Measurements from ENCODE around the gene OR7G1. TPM values are rescaled to one million over a fixed set of nuclear protein-coding genes. Genes with fewer than 3 reads are reported as not detected.

OR7G1 gene, protein sequence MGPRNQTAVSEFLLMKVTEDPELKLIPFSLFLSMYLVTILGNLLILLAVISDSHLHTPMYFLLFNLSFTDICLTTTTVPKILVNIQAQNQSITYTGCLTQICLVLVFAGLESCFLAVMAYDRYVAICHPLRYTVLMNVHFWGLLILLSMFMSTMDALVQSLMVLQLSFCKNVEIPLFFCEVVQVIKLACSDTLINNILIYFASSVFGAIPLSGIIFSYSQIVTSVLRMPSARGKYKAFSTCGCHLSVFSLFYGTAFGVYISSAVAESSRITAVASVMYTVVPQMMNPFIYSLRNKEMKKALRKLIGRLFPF
- total RNA-seq = not detected in 2 replicates

DNA sequence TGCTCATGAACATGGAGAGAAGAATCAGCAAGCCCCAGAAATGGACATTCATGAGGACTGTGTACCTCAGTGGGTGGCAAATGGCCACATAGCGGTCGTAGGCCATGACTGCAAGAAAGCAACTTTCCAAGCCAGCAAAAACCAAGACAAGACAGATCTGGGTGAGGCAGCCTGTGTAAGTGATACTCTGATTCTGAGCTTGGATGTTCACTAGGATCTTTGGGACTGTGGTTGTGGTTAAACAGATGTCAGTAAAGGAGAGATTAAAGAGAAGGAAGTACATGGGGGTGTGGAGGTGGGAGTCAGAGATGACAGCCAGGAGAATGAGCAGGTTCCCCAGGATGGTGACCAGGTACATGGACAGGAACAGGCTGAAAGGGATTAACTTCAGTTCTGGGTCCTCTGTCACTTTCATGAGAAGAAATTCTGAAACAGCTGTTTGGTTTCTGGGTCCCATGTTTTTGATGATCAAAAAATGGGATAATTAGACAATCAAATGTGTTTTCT is at the start of gene OR7G1:
Gene OR7G1, minus strand, starts transcription at position 457 of the 507 bp plus-strand sequence. Its CDS starts 0 bp downstream, at position 457.

DNA sequence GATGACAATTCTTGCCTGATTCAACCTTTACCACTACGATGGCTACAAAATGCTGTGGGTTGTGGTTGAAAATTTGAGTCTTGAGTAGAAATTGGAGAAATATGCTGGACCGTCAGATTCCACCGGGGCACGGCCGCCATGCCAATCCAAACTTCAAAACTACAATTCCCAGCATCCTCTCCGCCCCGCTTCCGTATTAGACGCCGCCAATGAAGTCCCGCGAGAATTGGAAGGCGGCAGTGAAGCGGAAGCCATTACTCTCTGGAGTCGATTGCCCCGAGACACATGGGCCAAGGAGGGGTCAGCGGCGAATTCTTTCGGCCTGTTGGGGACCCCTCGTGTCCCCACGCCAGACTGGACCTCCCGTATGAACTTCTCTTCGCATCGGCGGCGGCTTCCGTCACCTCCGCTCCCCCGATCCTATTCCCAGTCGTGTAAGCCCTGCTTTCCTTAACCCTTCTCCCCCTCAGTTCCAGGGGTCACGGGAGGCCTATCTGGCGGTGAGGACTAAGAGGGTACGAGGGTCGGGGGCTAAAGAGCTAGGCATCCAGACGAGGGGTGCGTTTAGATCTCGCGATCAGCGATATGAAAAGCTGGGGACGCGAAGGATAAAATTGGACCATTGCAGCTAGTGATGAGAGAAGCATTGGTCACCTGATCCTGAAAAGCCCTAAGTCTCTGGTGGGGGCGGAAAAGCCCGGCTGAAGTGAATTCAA is 24.8 kb upstream of the OR7G1 start, which contains the start of gene ZNF317:
Gene ZNF317, plus strand, starts transcription at position 239 of the 716 bp plus-strand sequence. CDS start 15,620 bp downstream, outside the sequence.

DNA sequence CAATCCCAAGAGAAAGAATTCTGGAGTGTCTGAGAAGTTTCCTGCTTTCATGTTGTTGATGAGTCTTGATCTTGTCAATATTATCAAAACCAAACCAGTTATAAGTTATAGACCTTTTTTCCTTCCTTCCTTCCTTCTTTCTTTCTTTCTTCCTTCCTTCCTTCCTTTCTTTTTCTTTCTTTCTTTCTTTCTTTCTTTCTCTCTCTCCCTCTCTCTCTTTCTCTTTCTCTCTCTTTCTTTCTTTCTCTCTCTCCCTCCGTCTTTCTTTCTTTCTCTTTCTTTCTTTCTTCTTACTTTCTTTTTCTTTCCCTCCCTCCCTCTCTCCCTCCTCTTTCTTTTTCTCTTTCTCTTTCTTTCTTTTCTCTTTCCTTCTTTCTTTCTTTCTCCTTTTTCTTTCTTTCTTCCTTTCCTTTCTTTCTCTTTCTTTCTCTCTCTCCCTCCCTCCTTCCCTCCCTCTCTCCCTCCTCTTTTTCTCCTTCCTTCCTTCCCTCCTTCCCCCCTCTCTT is 11.4 kb upstream of the OR7G1 start, which contains the start of gene OR7G3:
Gene OR7G3, minus strand, starts transcription at position 51 of the 506 bp plus-strand sequence. Its CDS starts 0 bp downstream, at position 51.

DNA sequence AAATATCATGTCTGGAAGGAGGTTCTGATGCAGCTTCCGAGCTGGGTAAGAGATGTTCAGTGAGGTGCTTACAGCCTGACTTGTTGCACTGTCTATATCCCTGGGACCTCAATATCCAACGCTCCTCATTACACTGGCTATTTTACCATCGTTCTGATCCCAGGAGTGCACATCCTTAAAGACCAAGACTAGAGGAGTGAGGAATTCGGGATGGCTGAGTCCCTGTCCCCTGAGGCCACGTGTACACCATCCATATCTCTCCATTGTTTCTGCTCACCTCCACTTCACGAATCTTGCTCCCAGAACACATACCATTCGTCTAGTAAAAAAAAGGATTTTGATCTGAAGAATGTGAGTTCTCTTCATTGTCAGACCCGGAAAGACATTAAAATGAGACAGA is 8.2 kb downstream of the OR7G1 start, which contains the start of gene OR7G2:
Gene OR7G2, minus strand, starts transcription at position 101 of the 400 bp plus-strand sequence. CDS start 4,232 bp downstream, outside the sequence.

DNA sequence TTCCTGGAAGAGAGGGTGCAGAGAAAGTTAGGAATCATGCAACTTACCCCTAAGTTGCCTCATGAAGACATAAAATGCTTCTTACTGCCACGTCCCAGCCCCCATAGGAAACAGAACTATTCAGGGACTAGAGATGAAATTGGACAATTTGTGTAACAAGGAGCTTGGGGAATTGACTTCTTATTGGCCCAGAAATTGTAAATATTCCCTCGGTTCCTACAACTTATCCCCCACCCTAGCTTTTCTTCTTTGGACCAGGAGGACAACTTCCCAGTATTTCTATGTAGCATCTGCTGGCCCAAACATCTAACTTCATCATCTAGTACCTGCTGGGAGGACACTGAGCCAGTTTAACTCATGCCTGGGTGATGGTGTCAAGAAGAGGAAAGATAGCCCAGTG is 28.8 kb downstream of the OR7G1 start, which contains the start of gene OR1M1:
Gene OR1M1, plus strand, starts transcription at position 301 of the 400 bp plus-strand sequence. CDS start 6,184 bp downstream, outside the sequence.

Other genes with a start within 250 kb of the OR7G1 start
- not detected in 2 replicates for gene MUC16, start 105.4 kb downstream of the OR7G1 start, total RNA-seq
- gene OR1M1, start 28.7 kb downstream of the OR7G1 start, total RNA-seq = not detected in 2 replicates
- gene OR7G2, start 8.3 kb downstream of the OR7G1 start, total RNA-seq = not detected in 2 replicates
- not detected in 2 replicates for gene OR7G3, start 11.2 kb upstream of the OR7G1 start, total RNA-seq
- 9.9 and 12.2 TPM in 2 replicates for gene ZNF317, start 24.6 kb upstream of the OR7G1 start, total RNA-seq
- gene OR7D2, start 63.2 kb upstream of the OR7G1 start, total RNA-seq = not detected in 2 replicates
- not detected in 2 replicates for gene OR7D4, start 103.8 kb upstream of the OR7G1 start, total RNA-seq
- gene OR7E24, start 135.2 kb upstream of the OR7G1 start, total RNA-seq = not detected in 2 replicates
- gene ZNF699, start 194.1 kb upstream of the OR7G1 start, total RNA-seq = 6.1 and 6.9 TPM in 2 replicates
- gene ZNF559, start 208.4 kb upstream of the OR7G1 start, total RNA-seq = 14.2 and 14.4 TPM in 2 replicates
- gene ZNF177, start 247.2 kb upstream of the OR7G1 start, total RNA-seq = 0.76 and 0.86 TPM in 2 replicates